Activated T-cell treated with anti-CD3 and anti-CD28 coated beads, Interleukin-2, amount 50 U/mL, for 24 hours (primary cell): ENCODE data around the gene OTULIN.

Source experiments
- DNase-seq: peaks from one replicate; pipeline ENCODE4 v3.0.0-alpha.2; 2020
- H3K27ac Mint-ChIP-seq: 2 replicates; pipeline ENCODE4 v1.8.0; 2020; ENCODE audit warnings: mild to moderate bottlenecking, mixed read lengths
- H3K27me3 Mint-ChIP-seq: 2 replicates; pipeline ENCODE4 v1.8.0; 2020; ENCODE audit warnings: mixed read lengths
- H3K36me3 Mint-ChIP-seq: 2 replicates; pipeline ENCODE4 v1.8.0; 2020; ENCODE audit warnings: low read depth, mixed read lengths
- H3K4me1 Mint-ChIP-seq: 2 replicates; pipeline ENCODE4 v1.8.0; 2020; ENCODE audit warnings: low read depth, mixed read lengths
- H3K4me3 Mint-ChIP-seq: 2 replicates; pipeline ENCODE4 v1.8.0; 2020; ENCODE audit warnings: mild to moderate bottlenecking, moderate library complexity, mixed read lengths
- H3K9me3 Mint-ChIP-seq: 2 replicates; pipeline ENCODE4 v1.8.0; 2020; ENCODE audit warnings: mixed read lengths

Gene OTULIN

GRCh38 chr5:14728459-14728938 lies 64.0 kb downstream of the OTULIN start:
- Mint-ChIP-seq H3K27ac (no peak overlapping the region), H3K27me3 (no peaks in the 10 kb centered on the region), H3K4me1 (peaks cover 17% of the 10 kb centered on the region), H3K36me3 (peaks cover 67% of the 10 kb centered on the region), H3K4me3 (no peak overlapping the region), H3K9me3 (no peaks in the 10 kb centered on the region)
- DNase-seq = no peak

DNA sequence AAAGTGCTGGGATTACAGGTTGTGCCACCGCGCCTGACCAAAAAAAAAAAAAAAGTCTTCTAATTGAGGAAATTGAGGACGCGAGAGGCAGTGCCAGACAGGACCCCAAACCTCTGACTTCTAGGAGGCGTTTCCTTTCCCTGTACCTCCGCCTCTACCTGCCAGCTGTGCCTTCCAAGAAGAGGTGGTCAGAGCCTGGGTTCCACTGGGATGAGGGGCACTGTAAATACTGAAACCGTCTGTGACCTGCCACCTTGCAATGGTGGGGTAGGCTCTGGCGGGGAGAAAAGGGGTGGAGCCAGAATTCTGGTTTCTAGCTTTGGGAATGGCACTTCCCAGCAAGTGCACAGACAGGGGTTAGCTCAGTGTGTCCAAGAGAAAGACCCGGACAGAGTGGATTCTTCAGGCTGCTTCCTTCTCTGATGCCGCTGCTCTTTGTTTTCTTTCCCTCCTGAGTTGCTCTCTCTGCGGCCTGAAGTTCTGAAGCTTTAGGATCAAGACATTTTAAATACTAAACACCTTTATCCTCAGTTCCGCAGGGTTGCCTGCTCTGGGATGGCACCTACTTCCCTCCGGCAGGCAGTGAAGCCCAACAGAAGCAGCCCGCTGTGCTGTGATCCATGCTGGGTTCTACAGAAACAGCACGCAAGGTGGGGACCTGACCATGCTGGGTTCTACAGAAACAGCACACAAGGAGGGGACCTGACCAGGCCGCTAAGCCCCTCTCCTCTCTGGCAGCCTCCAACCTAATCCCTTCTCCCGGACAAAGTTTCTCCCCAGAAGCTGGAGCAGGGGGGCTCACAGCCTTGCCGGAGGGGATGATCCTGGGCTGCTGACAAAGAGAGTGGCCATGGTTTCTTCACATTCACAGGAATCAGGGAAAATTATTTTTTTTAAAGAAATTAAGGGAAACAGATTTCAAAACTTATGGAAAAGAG lies 65.2 kb downstream of the OTULIN start:
- no peak overlapping the region for H3K4me3 Mint-ChIP-seq
- H3K4me1 Mint-ChIP-seq = peaks cover 10% of the 10 kb centered on the region
- H3K27ac Mint-ChIP-seq = peak overlapping the region; percentile 44
- no peak for DNase-seq
- H3K9me3 Mint-ChIP-seq = no peaks in the 10 kb centered on the region
- H3K36me3 Mint-ChIP-seq = peaks cover 67% of the 10 kb centered on the region
- H3K27me3 Mint-ChIP-seq = no peaks in the 10 kb centered on the region

DNA sequence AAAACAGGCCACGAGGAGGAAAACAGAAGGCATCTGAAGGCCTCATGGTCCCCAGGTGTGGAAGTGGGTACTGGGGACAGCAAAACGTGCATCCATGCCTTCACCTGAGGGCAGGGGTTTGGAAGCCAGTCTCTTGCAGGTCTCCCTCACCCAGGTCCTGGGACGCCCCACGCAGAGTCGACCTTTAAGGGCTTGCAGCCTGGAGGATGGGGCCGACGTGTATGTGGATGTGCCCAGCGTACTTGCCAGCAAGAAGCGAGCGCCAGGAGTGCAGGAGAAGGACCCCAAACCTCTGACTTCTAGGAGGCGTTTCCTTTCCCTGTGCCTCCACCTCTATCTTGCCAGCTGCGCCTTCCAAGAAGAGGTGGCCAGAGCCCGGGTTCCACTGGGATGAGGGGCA lies 65.9 kb downstream of the OTULIN start:
- Mint-ChIP-seq H3K4me3 (no peak overlapping the region), H3K36me3 (peaks cover 67% of the 10 kb centered on the region), H3K27ac (peak overlapping the region; percentile 44), H3K9me3 (no peaks in the 10 kb centered on the region), H3K27me3 (no peaks in the 10 kb centered on the region), H3K4me1 (peaks cover 10% of the 10 kb centered on the region)
- DNase-seq = no peak

GRCh38 chr5:14730881-14731280 lies 66.4 kb downstream of the OTULIN start:
- Mint-ChIP-seq H3K9me3 (no peaks in the 10 kb centered on the region), H3K27ac (peak overlapping the region; percentile 44), H3K36me3 (peaks cover 68% of the 10 kb centered on the region), H3K4me1 (peaks cover 10% of the 10 kb centered on the region), H3K27me3 (no peaks in the 10 kb centered on the region), H3K4me3 (no peak overlapping the region)
- DNase-seq = no peak

DNA sequence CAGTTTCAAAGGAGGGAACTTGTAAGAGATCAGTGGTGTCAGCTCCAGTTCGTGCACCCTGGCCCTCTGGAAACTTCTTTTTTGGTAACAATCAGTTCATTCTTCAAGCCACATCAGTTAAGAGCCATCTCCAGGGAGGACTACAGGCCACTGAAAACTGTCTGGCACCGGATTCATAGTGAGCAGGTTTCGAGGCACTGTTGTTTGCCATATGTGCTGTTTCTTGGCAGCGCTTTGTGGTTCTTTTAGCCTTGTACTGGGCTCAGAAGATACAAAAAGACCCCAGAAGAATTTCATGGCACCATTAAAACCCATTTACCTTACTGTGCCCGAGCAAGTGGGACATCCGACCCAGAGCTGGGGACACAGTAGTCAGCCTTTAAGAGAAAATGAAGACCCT lies 68.5 kb downstream of the OTULIN start:
- Mint-ChIP-seq H3K4me1 (peaks cover 2% of the 10 kb centered on the region), H3K27ac (peak overlapping the region; percentile 47), H3K27me3 (no peaks in the 10 kb centered on the region)

DNA sequence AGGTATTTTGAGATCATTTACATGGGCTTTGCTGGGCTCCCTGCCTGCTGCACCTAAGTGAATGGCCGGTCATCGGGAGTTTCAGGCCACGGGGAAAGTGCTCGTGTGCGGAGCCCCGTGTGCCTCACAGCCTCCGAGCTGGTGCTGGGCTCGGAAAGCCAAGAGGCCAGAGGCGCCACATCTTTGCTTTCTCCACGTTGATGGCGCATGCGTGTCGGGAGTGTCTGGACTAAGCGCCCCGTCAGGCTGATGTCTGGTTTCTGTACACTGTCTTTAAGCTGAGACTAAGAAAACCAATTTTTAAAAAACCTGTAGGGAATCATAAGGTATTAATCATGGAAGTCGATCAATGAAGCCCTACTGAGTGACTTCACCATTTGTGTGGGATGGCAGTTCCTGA lies 69.1 kb downstream of the OTULIN start:
- peaks cover 2% of the 10 kb centered on the region for H3K4me1 Mint-ChIP-seq
- no peak for DNase-seq
- H3K27me3 Mint-ChIP-seq = no peaks in the 10 kb centered on the region
- no peaks in the 10 kb centered on the region for H3K9me3 Mint-ChIP-seq
- peaks cover 78% of the 10 kb centered on the region for H3K36me3 Mint-ChIP-seq
- no peak overlapping the region for H3K4me3 Mint-ChIP-seq
- no peak overlapping the region for H3K27ac Mint-ChIP-seq

More for the DNA sequence above, 68.5 kb downstream of the OTULIN start:
- Mint-ChIP-seq H3K36me3 (peaks cover 71% of the 10 kb centered on the region), H3K4me3 (no peak overlapping the region), H3K9me3 (no peaks in the 10 kb centered on the region)
- no peak for DNase-seq

- no peak for DNase-seq
- Mint-ChIP-seq H3K9me3 (no peaks in the 10 kb centered on the region), H3K27me3 (no peaks in the 10 kb centered on the region), H3K27ac (peak overlapping the region; percentile 12), H3K36me3 (peaks cover 83% of the 10 kb centered on the region), H3K4me3 (no peak overlapping the region), H3K4me1 (peaks cover 2% of the 10 kb centered on the region)
Measured at GRCh38 chr5:14734396-14734795, 69.9 kb downstream of the OTULIN start.

- Mint-ChIP-seq H3K27ac (peak overlapping the region; percentile 39), H3K36me3 (peaks cover 85% of the 10 kb centered on the region), H3K9me3 (no peaks in the 10 kb centered on the region), H3K4me3 (no peak overlapping the region), H3K27me3 (no peaks in the 10 kb centered on the region), H3K4me1 (peaks cover 2% of the 10 kb centered on the region)
- no peak for DNase-seq
Measured at GRCh38 chr5:14735944-14736343, 71.4 kb downstream of the OTULIN start.

- no peaks in the 10 kb centered on the region for H3K9me3 Mint-ChIP-seq
- no peak overlapping the region for H3K4me3 Mint-ChIP-seq
- peaks cover 10% of the 10 kb centered on the region for H3K4me1 Mint-ChIP-seq
- no peaks in the 10 kb centered on the region for H3K27me3 Mint-ChIP-seq
- no peak for DNase-seq
- peak overlapping the region; percentile 14 for H3K27ac Mint-ChIP-seq
- H3K36me3 Mint-ChIP-seq = peaks cover 90% of the 10 kb centered on the region
Measured at GRCh38 chr5:14737291-14737690, 72.8 kb downstream of the OTULIN start.

DNA sequence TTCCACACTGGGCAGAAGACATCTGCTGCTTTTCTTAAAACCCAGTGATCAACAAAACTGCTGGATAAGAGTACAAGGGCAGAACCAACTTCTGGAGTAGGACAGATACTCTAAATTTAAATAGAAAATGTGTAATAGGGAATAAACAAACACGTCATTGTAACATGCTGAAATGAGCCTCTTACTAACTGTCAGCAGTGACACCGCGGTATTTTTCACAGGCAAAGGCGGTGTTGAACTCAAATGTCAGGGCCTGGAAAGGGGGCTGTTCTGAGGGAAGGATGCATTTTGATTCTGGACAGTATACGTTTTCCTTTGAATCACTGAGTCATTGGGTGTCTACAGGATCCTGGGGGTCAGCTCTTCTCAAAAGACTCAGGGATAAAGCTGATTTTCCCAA lies 73.5 kb downstream of the OTULIN start:
- Mint-ChIP-seq H3K27ac (no peak overlapping the region), H3K36me3 (peaks cover 93% of the 10 kb centered on the region), H3K27me3 (no peaks in the 10 kb centered on the region), H3K4me1 (peaks cover 18% of the 10 kb centered on the region), H3K9me3 (no peaks in the 10 kb centered on the region), H3K4me3 (no peak overlapping the region)
- no peak for DNase-seq

DNA sequence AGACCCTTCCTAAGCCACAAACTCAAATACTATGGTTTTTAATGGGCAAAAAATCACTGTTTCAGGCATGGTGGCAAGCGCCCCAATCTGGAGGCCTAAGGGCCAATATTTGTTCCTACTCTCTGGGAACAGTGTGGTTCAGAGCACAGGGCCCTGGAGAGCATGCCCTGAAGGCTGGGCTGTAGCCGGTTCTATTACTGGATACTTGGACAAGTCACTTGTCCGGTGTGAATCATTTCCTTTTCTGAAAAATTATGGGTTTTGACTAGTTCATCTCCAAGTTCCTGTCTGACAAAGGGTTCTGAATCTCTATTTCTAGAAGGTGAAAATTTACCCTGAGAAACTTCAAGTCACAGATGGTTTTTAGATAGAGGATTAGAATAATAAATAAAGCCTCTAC lies 75.0 kb downstream of the OTULIN start:
- Mint-ChIP-seq H3K27me3 (no peaks in the 10 kb centered on the region), H3K36me3 (peaks cover 92% of the 10 kb centered on the region), H3K27ac (no peak overlapping the region), H3K4me1 (peaks cover 25% of the 10 kb centered on the region), H3K4me3 (no peak overlapping the region), H3K9me3 (no peaks in the 10 kb centered on the region)
- no peak for DNase-seq

- H3K27ac Mint-ChIP-seq = no peak overlapping the region
- DNase-seq = no peak
- no peaks in the 10 kb centered on the region for H3K27me3 Mint-ChIP-seq
- no peaks in the 10 kb centered on the region for H3K9me3 Mint-ChIP-seq
- peaks cover 25% of the 10 kb centered on the region for H3K4me1 Mint-ChIP-seq
- H3K36me3 Mint-ChIP-seq = peaks cover 90% of the 10 kb centered on the region
- H3K4me3 Mint-ChIP-seq = no peak overlapping the region
Measured at GRCh38 chr5:14739981-14740380, 75.5 kb downstream of the OTULIN start.

DNA sequence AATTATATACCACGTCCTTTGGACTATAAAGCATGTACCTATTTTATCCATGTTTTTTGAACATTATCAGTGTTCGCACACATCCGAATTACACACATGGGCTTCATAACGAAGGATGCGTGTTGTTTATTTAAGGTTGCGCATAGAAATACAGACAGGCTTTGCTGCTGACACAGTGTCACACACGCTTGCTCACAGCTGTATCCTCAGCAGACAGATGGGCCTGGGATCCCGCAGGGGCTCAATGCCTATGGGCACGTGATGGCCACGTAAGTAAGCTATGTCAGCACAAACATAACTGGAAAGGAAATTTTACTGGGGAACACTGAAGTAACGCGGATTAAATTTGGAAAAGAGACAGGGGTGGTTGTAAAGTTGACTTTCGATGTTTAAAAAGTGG lies 76.6 kb downstream of the OTULIN start:
- peaks cover 90% of the 10 kb centered on the region for H3K36me3 Mint-ChIP-seq
- no peak overlapping the region for H3K4me3 Mint-ChIP-seq
- no peaks in the 10 kb centered on the region for H3K9me3 Mint-ChIP-seq
- no peak for DNase-seq
- H3K4me1 Mint-ChIP-seq = peaks cover 31% of the 10 kb centered on the region
- H3K27me3 Mint-ChIP-seq = no peaks in the 10 kb centered on the region
- no peak overlapping the region for H3K27ac Mint-ChIP-seq

- peak overlapping the region; percentile 70 for H3K27ac Mint-ChIP-seq
- H3K4me1 Mint-ChIP-seq = peaks cover 34% of the 10 kb centered on the region
- peaks cover 92% of the 10 kb centered on the region for H3K36me3 Mint-ChIP-seq
- no peaks in the 10 kb centered on the region for H3K9me3 Mint-ChIP-seq
- no peak overlapping the region for H3K4me3 Mint-ChIP-seq
- H3K27me3 Mint-ChIP-seq = no peaks in the 10 kb centered on the region
- no peak for DNase-seq
Measured at GRCh38 chr5:14741801-14742440, 77.4 kb downstream of the OTULIN start.

GRCh38 chr5:14742498-14742897 lies 78.0 kb downstream of the OTULIN start:
- no peak overlapping the region for H3K4me3 Mint-ChIP-seq
- peaks cover 93% of the 10 kb centered on the region for H3K36me3 Mint-ChIP-seq
- no peaks in the 10 kb centered on the region for H3K9me3 Mint-ChIP-seq
- H3K4me1 Mint-ChIP-seq = peaks cover 34% of the 10 kb centered on the region
- DNase-seq = no peak
- H3K27me3 Mint-ChIP-seq = no peaks in the 10 kb centered on the region
- peak overlapping the region; percentile 27 for H3K27ac Mint-ChIP-seq
